Measurements from ENCODE around the gene LTBP4.

GRCh38 chr19:40590464-40591265 lies 10.5 kb upstream of the LTBP4 start:
- no peak for TF ChIP-seq CTCF (IDR thresholded peaks at IDR 0.05)
- TF ChIP-seq ZFX (IDR thresholded peaks at IDR 0.05; ENCODE audit: borderline replicate concordance) = no peak
